Parathyroid adenoma (tissue), 2 donors: ENCODE data around the gene C1orf53.
A peak's percentile ranks its signal among the peaks of the same experiment; 100 is the strongest.

Experiments used
- H2AFZ ChIP-seq: fragments of 300-600 bp; sonication (generic); one replicate; pipeline ENCODE4 v1.7.0; 2017; ENCODE audit warnings: antibody characterized with exemption, mild to moderate bottlenecking
- H3K27ac ChIP-seq: fragments of 300-600 bp; sonication (generic); one replicate; pipeline ENCODE4 v1.7.0; 2017
- H3K27me3 ChIP-seq: fragments of 300-600 bp; sonication (generic); one replicate; pipeline ENCODE4 v1.7.0; 2017; ENCODE audit warnings: low read length; ENCODE audit not compliant: control insufficient read depth, insufficient read depth
- H3K36me3 ChIP-seq: fragments of 300-600 bp; sonication (generic); one replicate; pipeline ENCODE4 v1.7.0; 2017; ENCODE audit warnings: low read length; ENCODE audit not compliant: control insufficient read depth, insufficient read depth
- H3K4me1 ChIP-seq: fragments of 300-600 bp; sonication (generic); one replicate; pipeline ENCODE4 v1.7.0; 2017; ENCODE audit warnings: control low read depth
- H3K4me2 ChIP-seq: fragments of 300-600 bp; sonication (generic); one replicate; pipeline ENCODE4 v1.7.0; 2017; ENCODE audit warnings: low read length
- H3K4me3 ChIP-seq: fragments of 300-600 bp; sonication (generic); one replicate; pipeline ENCODE4 v1.7.0; 2017; ENCODE audit warnings: low read depth, low read length
- H3K79me2 ChIP-seq: fragments of 300-600 bp; sonication (generic); one replicate; pipeline ENCODE4 v1.7.0; 2017; ENCODE audit warnings: control low read depth
- H3K9ac ChIP-seq: fragments of 300-600 bp; sonication (generic); one replicate; pipeline ENCODE4 v1.7.0; 2017; ENCODE audit warnings: mild to moderate bottlenecking
- H3K9me3 ChIP-seq: fragments of 300-600 bp; sonication (generic); one replicate; pipeline ENCODE4 v1.7.0; 2017; ENCODE audit warnings: low read length; ENCODE audit not compliant: control insufficient read depth
- CTCF ChIP-seq: fragments of 300-600 bp; sonication (generic); IDR thresholded peaks from one replicate; pipeline ENCODE4 v1.7.0; 2017; ENCODE audit warnings: antibody characterized with exemption, mild to moderate bottlenecking
- donor health status: primary hyperparathyroidism.

The C1orf53 gene

GRCh38 chr1:197923038-197923437 lies 20.6 kb downstream of the C1orf53 start:
- peaks cover 8% of the 10 kb centered on the region for H3K27me3 ChIP-seq
- no peak overlapping the region for H3K9ac ChIP-seq
- H2AFZ ChIP-seq = no peak overlapping the region
- no peaks in the 10 kb centered on the region for H3K4me1 ChIP-seq
- no peak overlapping the region for H3K4me2 ChIP-seq
- TF ChIP-seq CTCF = no peak
- no peaks in the 10 kb centered on the region for H3K9me3 ChIP-seq
- H3K36me3 ChIP-seq = no peaks in the 10 kb centered on the region
- H3K27ac ChIP-seq = no peak overlapping the region
- H3K4me3 ChIP-seq = no peak overlapping the region
- H3K79me2 ChIP-seq = no peaks in the 10 kb centered on the region

DNA sequence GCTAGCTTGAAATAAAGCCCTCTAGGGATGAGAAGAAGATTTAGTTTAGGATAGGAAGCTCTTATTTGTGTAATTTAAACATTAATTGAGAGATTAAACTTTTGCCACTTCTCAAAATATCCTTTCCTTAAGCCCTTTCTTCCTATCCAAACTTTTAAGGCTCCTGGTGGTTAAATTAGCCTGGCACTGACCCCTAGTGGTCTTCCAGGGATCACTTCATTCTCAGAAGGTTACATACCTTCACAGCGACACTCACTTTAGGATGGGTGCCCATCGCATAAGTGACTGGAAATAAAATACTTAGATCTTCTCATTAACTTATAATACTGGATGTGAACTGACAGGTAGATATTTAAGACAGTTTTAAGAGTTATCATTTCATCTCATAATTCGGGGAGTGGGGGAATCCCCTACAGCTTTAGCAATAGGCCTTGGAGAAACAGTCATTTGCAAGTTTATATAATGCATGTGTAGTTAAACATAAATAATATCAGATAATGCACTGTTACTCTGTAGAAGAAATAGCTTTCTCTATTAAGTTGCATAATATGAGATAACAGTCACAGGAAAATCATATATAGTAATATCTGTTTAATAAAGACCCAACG lies 22.2 kb downstream of the C1orf53 start:
- H3K79me2 ChIP-seq = no peaks in the 10 kb centered on the region
- peak; percentile 47 for TF ChIP-seq CTCF
- H3K27me3 ChIP-seq = peaks cover 5% of the 10 kb centered on the region
- no peak overlapping the region for H3K4me2 ChIP-seq
- no peak overlapping the region for H2AFZ ChIP-seq
- H3K36me3 ChIP-seq = no peaks in the 10 kb centered on the region
- H3K9ac ChIP-seq = no peak overlapping the region
- no peaks in the 10 kb centered on the region for H3K9me3 ChIP-seq
- no peak overlapping the region for H3K27ac ChIP-seq
- H3K4me1 ChIP-seq = no peaks in the 10 kb centered on the region
- no peak overlapping the region for H3K4me3 ChIP-seq

DNA sequence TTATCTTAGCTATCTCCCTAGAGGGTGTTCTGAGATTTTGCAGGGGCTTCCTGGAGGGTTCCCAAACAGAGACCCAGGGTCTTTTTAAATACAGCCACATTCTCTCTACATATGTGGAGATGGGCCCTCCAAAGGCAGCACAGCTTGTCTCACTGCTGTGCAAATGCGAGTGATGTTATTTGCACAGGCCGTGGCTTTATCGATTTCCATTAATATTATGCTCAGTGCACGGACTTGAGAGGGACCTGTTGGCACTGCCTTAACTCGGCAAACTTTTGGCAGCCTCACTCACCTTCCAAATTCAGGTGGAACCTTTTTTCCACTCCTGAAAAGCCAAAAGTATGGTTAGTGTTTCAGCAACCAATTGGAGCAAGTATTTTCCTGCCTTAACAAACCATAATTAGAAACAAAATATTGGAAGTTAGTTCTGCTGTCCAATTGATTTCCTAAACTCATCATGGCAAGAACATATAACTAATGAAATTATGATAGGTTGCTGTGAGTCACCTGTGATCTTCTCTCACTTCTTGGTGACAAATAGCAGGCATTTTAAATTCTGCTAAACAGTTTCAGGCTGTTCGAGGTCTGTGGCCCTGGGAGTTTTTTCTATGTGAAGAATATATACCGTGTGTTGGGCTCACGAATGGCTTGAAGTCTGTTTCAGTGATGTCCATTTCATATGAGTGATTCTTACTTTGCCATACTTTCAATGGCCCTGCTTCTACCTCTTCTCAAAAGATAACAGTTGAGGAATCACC lies 25.7 kb downstream of the C1orf53 start:
- no peak overlapping the region for H3K27ac ChIP-seq
- H2AFZ ChIP-seq = no peak overlapping the region
- no peak for TF ChIP-seq CTCF
- H3K27me3 ChIP-seq = peaks cover 6% of the 10 kb centered on the region
- no peaks in the 10 kb centered on the region for H3K79me2 ChIP-seq
- no peaks in the 10 kb centered on the region for H3K9me3 ChIP-seq
- H3K4me3 ChIP-seq = no peak overlapping the region
- no peaks in the 10 kb centered on the region for H3K4me1 ChIP-seq
- H3K4me2 ChIP-seq = no peak overlapping the region
- H3K36me3 ChIP-seq = no peaks in the 10 kb centered on the region
- no peak overlapping the region for H3K9ac ChIP-seq

DNA sequence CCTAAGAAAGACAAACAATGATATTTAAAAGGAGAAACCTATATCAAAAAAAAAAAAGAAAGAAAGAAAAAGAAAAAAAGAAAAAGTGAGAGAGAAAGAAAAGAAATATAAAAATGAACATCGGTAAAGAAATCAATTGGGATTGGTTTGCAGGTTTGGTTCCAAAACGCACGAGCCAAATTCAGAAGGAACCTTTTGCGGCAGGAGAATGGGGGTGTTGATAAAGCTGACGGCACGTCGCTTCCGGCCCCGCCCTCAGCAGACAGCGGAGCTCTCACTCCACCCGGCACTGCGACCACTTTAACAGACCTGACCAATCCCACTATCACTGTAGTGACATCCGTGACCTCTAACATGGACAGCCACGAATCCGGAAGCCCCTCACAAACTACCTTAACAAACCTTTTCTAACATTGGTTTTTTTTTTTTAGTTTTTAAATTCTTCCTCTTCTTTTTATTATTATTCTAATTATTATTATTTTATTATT lies 26.5 kb downstream of the C1orf53 start:
- no peak overlapping the region for H3K27ac ChIP-seq
- peaks cover 6% of the 10 kb centered on the region for H3K27me3 ChIP-seq
- H2AFZ ChIP-seq = no peak overlapping the region
- no peaks in the 10 kb centered on the region for H3K4me1 ChIP-seq
- H3K9me3 ChIP-seq = no peaks in the 10 kb centered on the region
- TF ChIP-seq CTCF = no peak
- H3K4me3 ChIP-seq = no peak overlapping the region
- H3K9ac ChIP-seq = no peak overlapping the region
- H3K36me3 ChIP-seq = no peaks in the 10 kb centered on the region
- H3K4me2 ChIP-seq = no peak overlapping the region
- no peaks in the 10 kb centered on the region for H3K79me2 ChIP-seq
